GM23248 (cell line): ENCODE measurements around the gene NBL1.

ENCODE experiments used
- EZH2 ChIP-seq: fragments of 200-600 bp; sonication (generic); IDR thresholded peaks from 2 replicates; pipeline ENCODE4 v1.6.1; 2018; ENCODE audit warnings: antibody characterized with exemption, mild to moderate bottlenecking; ENCODE audit not compliant: insufficient read depth, poor library complexity, severe bottlenecking
- EZH2phosphoT487 ChIP-seq: fragments of 200-600 bp; sonication (generic); IDR thresholded peaks from 2 replicates; pipeline ENCODE4 v1.6.1; 2018; ENCODE audit warnings: antibody characterized with exemption, moderate library complexity, mild to moderate bottlenecking, low read depth; ENCODE audit not compliant: insufficient read depth

DNA sequence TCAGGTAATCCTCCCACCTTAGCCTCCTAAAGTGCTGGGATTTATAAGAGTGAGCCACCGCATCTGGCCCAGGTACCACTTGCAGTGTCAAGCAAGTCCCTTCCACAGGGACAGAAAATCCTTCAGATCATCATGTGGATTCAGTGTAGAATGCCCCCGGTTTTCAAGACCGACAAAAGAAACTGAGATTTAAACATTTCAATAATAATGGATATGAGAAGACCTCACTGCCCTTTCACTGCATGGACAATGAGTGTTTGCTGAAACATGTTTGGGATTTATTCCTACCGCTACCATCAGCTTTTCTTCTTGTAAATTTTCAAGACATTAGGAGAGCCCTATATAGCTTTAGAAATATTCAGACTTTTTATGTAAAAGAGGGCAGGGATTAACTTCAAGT is 62.0 kb downstream of the NBL1 start:
- no peak for TF ChIP-seq EZH2
- no peak for TF ChIP-seq EZH2phosphoT487
